ENCODE results near the gene COL21A1.

Gene COL21A1

DNA sequence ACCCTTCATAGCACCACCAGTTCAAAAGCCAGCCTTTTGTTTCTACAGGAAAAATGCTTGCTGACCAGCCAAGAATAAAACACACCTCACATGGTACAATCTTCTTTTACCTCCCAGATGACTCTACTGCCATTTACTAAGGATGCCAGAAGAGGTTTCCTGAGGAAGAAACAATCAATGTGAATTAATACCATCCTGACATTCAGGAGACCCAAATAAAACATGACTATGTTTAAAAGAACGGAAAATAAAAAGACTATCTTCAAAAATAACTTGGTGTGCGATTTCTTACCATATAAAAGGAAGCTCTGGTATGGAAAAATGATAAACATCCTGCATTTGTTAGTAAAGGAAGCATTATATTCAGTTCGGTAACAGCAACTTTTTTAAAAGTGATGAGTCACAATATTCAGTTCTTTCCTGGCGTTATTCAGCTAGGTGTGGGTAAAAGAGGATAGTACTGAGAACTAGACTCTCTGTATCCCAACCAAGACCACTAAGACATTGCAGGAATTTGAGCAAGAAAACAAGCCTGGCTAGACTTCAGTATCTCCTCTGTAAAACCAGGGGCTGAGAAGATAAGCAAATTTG, 16.3 kb downstream of the COL21A1 start:
- no peak for TF ChIP-seq EZH2 (IDR thresholded peaks at IDR 0.05; ENCODE audit: borderline replicate concordance, low read depth, low read length, severe bottlenecking)
- TF ChIP-seq, protein P1, sequence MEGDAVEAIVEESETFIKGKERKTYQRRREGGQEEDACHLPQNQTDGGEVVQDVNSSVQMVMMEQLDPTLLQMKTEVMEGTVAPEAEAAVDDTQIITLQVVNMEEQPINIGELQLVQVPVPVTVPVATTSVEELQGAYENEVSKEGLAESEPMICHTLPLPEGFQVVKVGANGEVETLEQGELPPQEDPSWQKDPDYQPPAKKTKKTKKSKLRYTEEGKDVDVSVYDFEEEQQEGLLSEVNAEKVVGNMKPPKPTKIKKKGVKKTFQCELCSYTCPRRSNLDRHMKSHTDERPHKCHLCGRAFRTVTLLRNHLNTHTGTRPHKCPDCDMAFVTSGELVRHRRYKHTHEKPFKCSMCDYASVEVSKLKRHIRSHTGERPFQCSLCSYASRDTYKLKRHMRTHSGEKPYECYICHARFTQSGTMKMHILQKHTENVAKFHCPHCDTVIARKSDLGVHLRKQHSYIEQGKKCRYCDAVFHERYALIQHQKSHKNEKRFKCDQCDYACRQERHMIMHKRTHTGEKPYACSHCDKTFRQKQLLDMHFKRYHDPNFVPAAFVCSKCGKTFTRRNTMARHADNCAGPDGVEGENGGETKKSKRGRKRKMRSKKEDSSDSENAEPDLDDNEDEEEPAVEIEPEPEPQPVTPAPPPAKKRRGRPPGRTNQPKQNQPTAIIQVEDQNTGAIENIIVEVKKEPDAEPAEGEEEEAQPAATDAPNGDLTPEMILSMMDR (IDR thresholded peaks at IDR 0.05; ENCODE audit: borderline replicate concordance, extremely low read depth, low read length, poor library complexity, severe bottlenecking): no peak
- no peaks in the 10 kb centered on the region for H3K36me3 ChIP-seq (ENCODE audit: insufficient read depth, low read length)
- H4K20me1 ChIP-seq (ENCODE audit: insufficient read depth, low read length): no peaks in the 10 kb centered on the region
- no peaks in the 10 kb centered on the region for H3K4me1 ChIP-seq (ENCODE audit: insufficient read depth, low read length)
- H3K79me2 ChIP-seq (ENCODE audit: insufficient read depth, low read length): no peaks in the 10 kb centered on the region
- H3K27me3 ChIP-seq (ENCODE audit: insufficient read depth, low read length, poor library complexity): no peaks in the 10 kb centered on the region
- H3K4me3 ChIP-seq (ENCODE audit: low read depth in 1 of 2, low read length in 2 of 2): no peak overlapping the region
- no peak overlapping the region for H3K27ac ChIP-seq (ENCODE audit: low read length)
- no peaks in the 10 kb centered on the region for H3K9me3 ChIP-seq (ENCODE audit: insufficient read depth, low read length, severe bottlenecking)
- DNase-seq (no peak), ATAC-seq (ENCODE audit: insufficient read depth, low read depth) (no peak)
- no peak overlapping the region for H3K9ac ChIP-seq (ENCODE audit: low read depth, low read length)
- no peak overlapping the region for H2AFZ ChIP-seq (ENCODE audit: low read depth, low read length)
- no peak overlapping the region for H3K4me2 ChIP-seq (ENCODE audit: insufficient read depth, low read length)

DNA sequence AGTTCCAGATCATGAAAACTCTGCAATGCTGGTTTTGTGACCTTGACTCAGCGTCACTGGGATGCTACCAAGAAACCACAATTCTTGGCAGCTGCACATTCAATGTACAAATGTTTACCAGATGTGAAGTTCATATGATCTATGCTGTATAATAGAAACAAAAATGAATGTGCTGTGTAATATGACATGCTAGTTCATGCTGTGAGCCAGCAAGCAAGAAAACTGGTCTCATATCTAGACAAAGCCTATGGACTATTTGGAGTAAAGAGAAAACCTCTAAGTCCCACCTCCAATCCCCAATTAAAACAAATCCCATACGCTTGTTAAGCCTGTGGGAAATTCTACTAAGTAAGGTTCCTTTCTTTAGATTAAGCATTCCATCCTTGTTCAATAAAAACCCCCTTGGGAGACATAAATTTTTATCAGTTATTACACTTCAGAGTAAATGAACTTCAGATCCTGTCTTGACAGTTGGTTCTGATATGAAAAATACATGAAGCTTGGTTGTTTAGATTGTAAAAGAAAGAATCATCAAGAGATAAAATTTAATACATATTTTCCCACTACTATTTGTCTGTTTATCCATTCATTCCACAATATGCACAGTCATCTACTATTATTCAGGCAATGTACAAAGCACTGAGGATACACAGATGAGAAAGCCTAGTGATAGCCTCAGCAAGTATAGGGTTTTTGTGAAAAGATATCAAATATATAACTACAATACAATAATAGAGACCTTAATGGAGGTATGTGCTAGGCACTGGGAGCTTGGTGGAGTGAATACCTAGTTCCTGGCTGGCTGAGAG, 20.1 kb downstream of the COL21A1 start:
- Histone ChIP-seq H3K27me3 (ENCODE audit: insufficient read depth, low read length, poor library complexity) (no peaks in the 10 kb centered on the region), H3K4me1 (ENCODE audit: insufficient read depth, low read length) (no peaks in the 10 kb centered on the region)
- no peak for ATAC-seq (ENCODE audit: insufficient read depth, low read depth)

DNA sequence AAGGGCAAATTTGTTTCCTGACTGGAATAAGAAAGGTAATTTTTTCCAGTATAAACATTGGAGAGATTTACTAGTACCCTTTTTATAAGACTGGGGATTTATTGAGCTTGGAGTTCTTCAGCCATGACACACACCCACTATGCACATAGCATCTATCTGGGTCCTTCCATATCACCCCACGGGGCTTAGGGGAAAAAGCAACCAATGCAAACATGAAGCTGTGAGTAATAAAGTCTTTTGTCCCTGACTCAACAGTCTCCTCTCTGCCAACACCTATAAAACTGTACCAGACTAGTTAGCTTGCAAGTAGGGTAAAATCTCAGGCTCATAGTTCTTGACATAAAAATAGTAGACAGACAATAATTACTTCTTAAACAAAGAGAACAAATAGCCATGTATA, 23.4 kb downstream of the COL21A1 start:
- ATAC-seq (ENCODE audit: insufficient read depth, low read depth): no peak
- Histone ChIP-seq H2AFZ (ENCODE audit: low read depth, low read length) (no peak overlapping the region), H3K4me2 (ENCODE audit: insufficient read depth, low read length) (no peak overlapping the region), H3K79me2 (ENCODE audit: insufficient read depth, low read length) (no peaks in the 10 kb centered on the region), H3K36me3 (ENCODE audit: insufficient read depth, low read length) (no peaks in the 10 kb centered on the region), H3K4me1 (ENCODE audit: insufficient read depth, low read length) (no peaks in the 10 kb centered on the region), H3K4me3 (ENCODE audit: low read depth in 1 of 2, low read length in 2 of 2) (no peak overlapping the region), H3K27me3 (ENCODE audit: insufficient read depth, low read length, poor library complexity) (no peaks in the 10 kb centered on the region), H3K9ac (ENCODE audit: low read depth, low read length) (no peak overlapping the region), H4K20me1 (ENCODE audit: insufficient read depth, low read length) (no peaks in the 10 kb centered on the region), H3K27ac (ENCODE audit: low read length) (no peak overlapping the region), H3K9me3 (ENCODE audit: insufficient read depth, low read length, severe bottlenecking) (no peaks in the 10 kb centered on the region)
- DNase-seq: no peak
- TF ChIP-seq EZH2 (IDR thresholded peaks at IDR 0.05; ENCODE audit: borderline replicate concordance, low read depth, low read length, severe bottlenecking): no peak
- TF ChIP-seq, protein P1 (IDR thresholded peaks at IDR 0.05; ENCODE audit: borderline replicate concordance, extremely low read depth, low read length, poor library complexity, severe bottlenecking): no peak

More for the DNA sequence above, 20.1 kb downstream of the COL21A1 start:
- Histone ChIP-seq H4K20me1 (ENCODE audit: insufficient read depth, low read length) (no peaks in the 10 kb centered on the region), H3K36me3 (ENCODE audit: insufficient read depth, low read length) (no peaks in the 10 kb centered on the region), H3K79me2 (ENCODE audit: insufficient read depth, low read length) (no peaks in the 10 kb centered on the region), H3K9ac (ENCODE audit: low read depth, low read length) (no peak overlapping the region), H2AFZ (ENCODE audit: low read depth, low read length) (no peak overlapping the region), H3K4me2 (ENCODE audit: insufficient read depth, low read length) (no peak overlapping the region), H3K27ac (ENCODE audit: low read length) (no peak overlapping the region), H3K4me3 (ENCODE audit: low read depth in 1 of 2, low read length in 2 of 2) (no peak overlapping the region), H3K9me3 (ENCODE audit: insufficient read depth, low read length, severe bottlenecking) (no peaks in the 10 kb centered on the region)
- TF ChIP-seq, protein P1 (IDR thresholded peaks at IDR 0.05; ENCODE audit: borderline replicate concordance, extremely low read depth, low read length, poor library complexity, severe bottlenecking): no peak
- no peak for TF ChIP-seq EZH2 (IDR thresholded peaks at IDR 0.05; ENCODE audit: borderline replicate concordance, low read depth, low read length, severe bottlenecking)
- DNase-seq: no peak

Measured in DND-41 (cell line).